Measurements from ENCODE around the gene TMEM131.
A peak's percentile ranks its signal among the peaks of the same experiment; 100 is the strongest.

Gene TMEM131

GRCh38 chr2:97806738-97807618 is 188.8 kb downstream of the TMEM131 start:
- DNase-seq (ENCODE audit: low read depth, low spot score), result peak; percentile 12

DNA sequence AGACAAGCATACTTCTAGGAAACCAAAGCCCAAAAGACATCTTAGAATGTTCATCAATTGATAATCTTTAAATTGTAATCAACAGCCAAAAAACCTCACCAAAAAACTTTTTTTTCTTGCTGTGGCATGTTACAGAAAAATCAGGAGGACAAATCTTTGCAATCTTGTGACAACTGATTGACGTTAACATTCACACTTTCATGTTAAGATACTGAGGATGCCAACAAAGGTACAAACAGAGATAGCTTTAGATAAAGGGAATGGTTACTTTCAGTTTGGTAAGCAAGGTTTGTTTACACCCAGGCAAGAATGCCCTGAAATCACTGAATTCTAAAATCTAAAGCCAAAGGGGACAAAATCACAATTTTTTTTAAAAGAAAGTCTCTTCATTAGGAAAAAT is 190.0 kb downstream of the TMEM131 start:
- DNase-seq (ENCODE audit: low read depth, low spot score), result no peak

- DNase-seq (ENCODE audit: low read depth, low spot score), result no peak
These were observed 194.7 kb downstream of the TMEM131 start for GRCh38 chr2:97801028-97801427.

- no peak for DNase-seq (ENCODE audit: low read depth, low spot score)
These were observed 197.3 kb downstream of the TMEM131 start for GRCh38 chr2:97798416-97798815.

- DNase-seq (ENCODE audit: low read depth, low spot score), result no peak
These were observed 198.4 kb downstream of the TMEM131 start for GRCh38 chr2:97797355-97797754.

- DNase-seq (ENCODE audit: low read depth, low spot score), result no peak
These were observed 199.2 kb downstream of the TMEM131 start for GRCh38 chr2:97796465-97797126.

- DNase-seq (ENCODE audit: low read depth, low spot score), result no peak
These were observed 203.3 kb downstream of the TMEM131 start for GRCh38 chr2:97792416-97792815.

- no peak for DNase-seq (ENCODE audit: low read depth, low spot score)
These were observed 206.6 kb downstream of the TMEM131 start for GRCh38 chr2:97788986-97789644.

DNA sequence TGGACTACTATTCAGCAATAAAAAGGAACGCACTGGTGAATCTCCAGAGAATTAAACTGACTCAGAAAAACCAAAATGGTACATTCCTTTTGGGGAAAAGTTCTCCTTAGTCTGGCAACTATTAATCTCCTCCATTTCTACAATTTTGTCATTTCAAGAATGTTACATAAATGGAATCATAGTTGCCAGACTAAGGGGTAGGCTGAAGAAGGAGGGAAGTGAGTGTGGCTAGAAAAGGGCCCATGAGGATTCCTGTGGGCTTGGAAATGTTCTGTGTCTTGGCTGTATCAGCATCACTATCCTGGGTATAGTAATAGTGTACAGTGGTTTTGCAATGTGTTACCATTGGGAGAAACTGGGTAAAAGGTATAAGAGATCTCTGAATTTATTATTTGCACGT is 209.9 kb downstream of the TMEM131 start:
- no peak for DNase-seq (ENCODE audit: low read depth, low spot score)

- no peak for DNase-seq (ENCODE audit: low read depth, low spot score)
These were observed 210.8 kb downstream of the TMEM131 start for GRCh38 chr2:97784953-97785352.

- DNase-seq (ENCODE audit: low read depth, low spot score), result no peak
These were observed 213.8 kb downstream of the TMEM131 start for GRCh38 chr2:97781981-97782380.

- DNase-seq (ENCODE audit: low read depth, low spot score), result no peak
These were observed 216.6 kb downstream of the TMEM131 start for GRCh38 chr2:97779141-97779540.

GRCh38 chr2:97775074-97775473 is 220.7 kb downstream of the TMEM131 start:
- no peak for DNase-seq (ENCODE audit: low read depth, low spot score)

DNA sequence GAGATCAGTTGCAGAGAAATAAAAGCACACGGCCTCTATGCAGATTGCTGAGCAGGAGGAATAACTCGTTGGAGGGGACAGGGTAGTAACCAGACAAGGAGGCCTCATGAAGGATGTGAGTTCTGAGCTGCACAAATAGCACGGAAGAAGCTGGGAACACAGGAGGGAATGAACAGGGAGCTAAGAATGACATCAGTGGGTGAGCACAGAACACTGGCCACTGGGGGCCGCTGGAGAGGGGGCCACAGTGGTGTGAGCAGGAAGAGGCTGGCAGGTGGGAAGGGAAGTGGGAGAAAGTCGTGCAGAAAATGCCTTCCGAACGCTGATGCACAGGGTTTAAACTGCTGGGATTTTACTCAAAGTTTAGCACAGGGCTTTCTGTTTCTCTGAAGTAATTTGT is 221.3 kb downstream of the TMEM131 start:
- DNase-seq (ENCODE audit: low read depth, low spot score), result no peak

- no peak for DNase-seq (ENCODE audit: low read depth, low spot score)
These were observed 225.3 kb downstream of the TMEM131 start for GRCh38 chr2:97770445-97770844.

- no peak for DNase-seq (ENCODE audit: low read depth, low spot score)
These were observed 226.0 kb downstream of the TMEM131 start for GRCh38 chr2:97769711-97770110.

DNA sequence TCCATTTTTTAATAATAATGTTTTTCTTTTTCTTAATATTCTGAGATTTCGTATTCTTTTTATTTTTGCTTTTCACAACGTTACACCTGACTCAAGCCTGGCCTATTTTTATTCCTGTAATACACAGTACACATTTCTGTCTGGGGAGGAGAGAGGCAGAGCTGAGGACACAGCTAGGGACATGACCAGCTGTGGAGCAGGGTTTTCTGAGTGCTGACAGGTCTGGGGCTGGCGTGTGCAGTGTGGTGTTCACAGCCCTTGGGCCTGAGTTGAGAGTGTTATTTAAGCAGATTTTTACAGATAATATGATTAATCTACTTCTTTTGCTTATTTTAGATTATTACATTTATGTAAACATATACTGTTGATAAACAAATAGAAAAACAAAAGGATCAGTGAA is 226.4 kb downstream of the TMEM131 start:
- no peak for DNase-seq (ENCODE audit: low read depth, low spot score)

- no peak for DNase-seq (ENCODE audit: low read depth, low spot score)
These were observed 229.2 kb downstream of the TMEM131 start for GRCh38 chr2:97766567-97766966.

GRCh38 chr2:97765933-97766332 is 229.8 kb downstream of the TMEM131 start:
- no peak for DNase-seq (ENCODE audit: low read depth, low spot score)

- no peak for DNase-seq (ENCODE audit: low read depth, low spot score)
These were observed 231.0 kb downstream of the TMEM131 start for GRCh38 chr2:97764559-97765263.

GRCh38 chr2:97763176-97763845 is 232.4 kb downstream of the TMEM131 start:
- no peak for DNase-seq (ENCODE audit: low read depth, low spot score)
